Heart left ventricle (tissue), 13 donors: ENCODE results near the gene KLHL26.

Source experiments
- CTCF ChIP-seq, 12 donors: fragments of 200-600 bp; sonication (generic) in 4 of 12; IDR thresholded peaks; one replicate each; pipeline versions ENCODE4 v1.5.0 to v1.8.0; 2018 to 2022; ENCODE audit warnings: antibody characterized with exemption in 12 of 12, mild to moderate bottlenecking in 5 of 12
- POLR2A ChIP-seq, 2 donors: fragments of 450-650 bp; IDR thresholded peaks; one replicate each; pipeline ENCODE4 v1.6.1; 2017; ENCODE audit warnings: antibody characterized with exemption in 2 of 2, mild to moderate bottlenecking in 2 of 2, moderate library complexity in 2 of 2
- donor health status: ischemic (EF 13 %, LVEDD 7.1; RV severe dilation, severe dysfunction).
- donor health status: DM: no; HTN: yes; CAD: no.
- donor health status: DM: no; HTN: no; CAD: no.
- donor health status: ischemic (EF 25% LVEDD 6.9; RV normal size, moderate dysfunction).
- donor health status: ischemic (EF 25% LVEDD 5.7; RV mildly dilated, moderate dysfunction).
- donor health status: ischemic (EF 35%, LVEDD 5.7; RV mildly dilated, moderate dysfunction).
- donor health status: nonischemic (EF 11% LVEDD 7.7; RV severe dilation, severe dysfunction).
- donor health status: DM: yes; HTN: yes; CAD: no.
- donor health status: PGD.
- donor health status: ischemic (EF 29% LVEDD 5.4; RV normal size, mild dysfunction).
- donor health status: nonischemic (EF 23%, LVEDD 6.1; RV moderate dilation, normal function).

DNA sequence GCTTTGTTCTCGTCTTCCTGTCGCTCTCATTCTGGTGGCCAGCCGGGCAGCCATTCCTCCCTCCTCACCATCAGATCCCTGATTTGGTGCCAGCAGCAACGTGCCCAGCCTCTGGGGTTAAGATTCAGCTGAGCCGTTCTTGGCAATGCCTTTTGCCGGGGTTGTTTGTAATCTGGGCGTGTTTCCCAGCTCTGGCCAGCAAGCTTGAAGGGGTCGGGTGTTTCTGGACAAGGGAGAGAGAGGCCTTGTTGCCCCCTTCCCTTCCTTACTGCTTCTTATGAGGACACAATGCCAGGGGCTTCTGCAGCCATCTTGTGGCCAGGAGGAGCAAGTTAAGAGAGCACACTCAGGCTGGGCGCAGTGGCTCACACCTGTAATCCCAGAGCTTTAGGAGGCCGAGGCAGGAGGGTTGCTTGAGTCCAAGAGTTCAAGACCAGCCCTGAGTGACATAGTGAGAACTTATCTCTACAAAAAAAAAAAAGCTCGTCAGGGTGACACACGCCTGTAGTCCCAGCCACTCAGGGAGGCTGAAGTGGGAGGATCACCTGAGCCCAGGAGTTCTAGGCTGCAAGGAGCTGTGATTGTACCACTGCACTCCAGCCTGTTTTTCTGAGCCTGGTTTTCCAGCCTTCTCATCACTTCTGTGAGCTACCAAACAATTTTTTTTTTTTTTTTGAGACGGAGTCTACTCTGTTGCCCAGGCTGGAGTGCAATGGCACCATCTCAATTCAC is 35.9 kb downstream of the KLHL26 start:
- TF ChIP-seq CTCF (IDR thresholded peaks at IDR 0.05) (peak in 5 of 12 donors; percentile 12 to 31 (median 23)), POLR2A (IDR thresholded peaks at IDR 0.05) (no peak)
